Activated CD8-positive, alpha-beta memory T cell treated with anti-CD3 and anti-CD28 coated beads, Interleukin-2, amount 50 U/mL, for 48 hours (primary cell): ENCODE results near the gene FAXDC2.
"Not testable (repeated sequence)": the region's sequence is repeated elsewhere in the genome, so short reads cannot be mapped to it uniquely, and the experiment has no call there.

ENCODE experiments used
- DNase-seq: peaks from one replicate; pipeline ENCODE4 v3.0.0-alpha.2; 2020

FAXDC2 gene

GRCh38 chr5:154860765-154861164, 10.4 kb upstream of the FAXDC2 start:
- DNase-seq = no peak

GRCh38 chr5:154860123-154860522, 9.7 kb upstream of the FAXDC2 start:
- peak; percentile 53 for DNase-seq

- DNase-seq = peak; percentile 51
Measured at GRCh38 chr5:154858972-154859871, 8.8 kb upstream of the FAXDC2 start.

GRCh38 chr5:154858297-154858971, 8.0 kb upstream of the FAXDC2 start, which contains the start of gene CNOT8:
TSS of gene CNOT8 (plus strand) at chr5:154858627. CDS start at chr5:154863279, 4,652 bp downstream.
- DNase-seq = peak; percentile 98

- DNase-seq = peak; percentile 88
Measured at GRCh38 chr5:154857530-154858296, 7.3 kb upstream of the FAXDC2 start.

GRCh38 chr5:154851351-154851750, 948 bp upstream of the FAXDC2 start:
- DNase-seq = peak; percentile 39

- no peak for DNase-seq
Measured at GRCh38 chr5:154849791-154850201, 607 bp downstream of the FAXDC2 start.

- no peak for DNase-seq
Measured at GRCh38 chr5:154849264-154849785, 1.1 kb downstream of the FAXDC2 start.

GRCh38 chr5:154844809-154845208, 5.6 kb downstream of the FAXDC2 start:
- DNase-seq = no peak

- no peak for DNase-seq
Measured at GRCh38 chr5:154842689-154843530, 7.5 kb downstream of the FAXDC2 start.

GRCh38 chr5:154841273-154841661, 9.1 kb downstream of the FAXDC2 start:
- no peak for DNase-seq

GRCh38 chr5:154840435-154841272, 9.7 kb downstream of the FAXDC2 start:
- no peak for DNase-seq

- no peak for DNase-seq
Measured at GRCh38 chr5:154837009-154837901, 13.1 kb downstream of the FAXDC2 start.

- no peak for DNase-seq
Measured at GRCh38 chr5:154836225-154836624, 14.2 kb downstream of the FAXDC2 start.

GRCh38 chr5:154835701-154836052, 14.7 kb downstream of the FAXDC2 start:
- DNase-seq = not testable (repeated sequence)

GRCh38 chr5:154834053-154834452, 16.4 kb downstream of the FAXDC2 start:
- no peak for DNase-seq

GRCh38 chr5:154832804-154833203, 17.6 kb downstream of the FAXDC2 start:
- DNase-seq = not testable (repeated sequence)

- no peak for DNase-seq
Measured at GRCh38 chr5:154831451-154831850, 19.0 kb downstream of the FAXDC2 start.

GRCh38 chr5:154830596-154830995, 19.8 kb downstream of the FAXDC2 start:
- no peak for DNase-seq

- DNase-seq = no peak
Measured at GRCh38 chr5:154830219-154830595, 20.2 kb downstream of the FAXDC2 start.
